Epithelial cell of esophagus (primary cell): ENCODE data around the gene STRIP1.

Experiments used
- DNase-seq: peaks from one replicate; pipeline ENCODE4 v3.0.0; 2010; ENCODE audit warnings: low read depth
- H3K4me3 ChIP-seq: 2 replicates; pipeline ENCODE4 v1.5.1; 2011; ENCODE audit warnings: mild to moderate bottlenecking, low read length, control low read depth
- CTCF ChIP-seq: IDR thresholded peaks from 2 replicates; pipeline ENCODE4 v1.5.1; 2011; ENCODE audit warnings: low read depth, mild to moderate bottlenecking, low read length, control low read depth, inconsistent platforms; ENCODE audit not compliant: insufficient read depth; ENCODE audit errors: missing control alignments

STRIP1 gene

GRCh38 chr1:110008971-110009565 is 25.4 kb upstream of the STRIP1 start:
- DNase-seq = no peak
- no peak overlapping the region for H3K4me3 ChIP-seq
- no peak for TF ChIP-seq CTCF

- DNase-seq = peak; percentile 74
These were observed 22.8 kb upstream of the STRIP1 start for GRCh38 chr1:110011527-110012041.

GRCh38 chr1:110012100-110012780 is 22.2 kb upstream of the STRIP1 start:
- H3K4me3 ChIP-seq = no peak overlapping the region
- no peak for DNase-seq
- no peak for TF ChIP-seq CTCF

More at GRCh38 chr1:110011527-110012041, 22.8 kb upstream of the STRIP1 start:
- peak; percentile 72 for TF ChIP-seq CTCF
- H3K4me3 ChIP-seq = no peak overlapping the region

- H3K4me3 ChIP-seq = no peak overlapping the region
- peak; percentile 64 for DNase-seq
- no peak for TF ChIP-seq CTCF
These were observed 16.6 kb upstream of the STRIP1 start for GRCh38 chr1:110017792-110018191.

GRCh38 chr1:110018396-110018795 is 16.0 kb upstream of the STRIP1 start:
- H3K4me3 ChIP-seq = no peak overlapping the region
- no peak for TF ChIP-seq CTCF
- no peak for DNase-seq

- no peak overlapping the region for H3K4me3 ChIP-seq
- no peak for TF ChIP-seq CTCF
- DNase-seq = no peak
These were observed 14.7 kb upstream of the STRIP1 start for GRCh38 chr1:110019770-110020169.
